ENCODE data around the gene WRAP73. TPM values are rescaled to one million over a fixed set of nuclear protein-coding genes. Genes with fewer than 3 reads are reported as not detected.

The WRAP73 gene
- total and polyA plus RNA-seq, 2 experiments from 2014 or later: 22.6 to 43.3 TPM

DNA sequence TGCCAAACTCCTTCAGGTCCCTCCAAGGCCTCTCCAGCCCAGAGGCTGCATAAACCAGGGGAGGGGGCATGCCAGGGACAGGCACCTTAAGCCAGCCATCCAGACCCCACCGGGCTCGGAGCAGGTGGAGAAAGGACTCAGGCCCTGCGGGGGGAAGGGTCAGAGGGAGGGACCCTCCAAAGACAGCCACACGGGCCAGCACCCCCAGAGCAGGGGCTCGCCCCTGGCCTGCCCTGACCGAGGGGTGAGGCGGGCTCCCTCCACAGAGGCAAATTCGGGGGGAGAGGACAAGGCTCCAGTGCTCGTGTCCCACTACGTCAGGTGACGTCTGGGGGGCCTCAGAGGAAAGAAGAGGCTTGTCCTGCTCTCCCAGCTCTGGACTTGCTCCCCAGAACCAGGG is 46.7 kb downstream of the WRAP73 start:
- no peak overlapping the region for H3K27ac ChIP-seq (ENCODE audit: low read depth)
- H4K20me1 ChIP-seq (replicated peaks; ENCODE audit: insufficient read depth): no peaks in the 10 kb centered on the region; the same call in 1 of the 2 replicates
- H3K36me3 Mint-ChIP-seq (ENCODE audit: low read depth): no peaks in the 10 kb centered on the region; the same call in 2 of the 3 replicates
- H3K9me3 Mint-ChIP-seq: no peaks in the 10 kb centered on the region
- H3K4me3 ChIP-seq: no peak overlapping the region
- peaks cover 5% of the 10 kb centered on the region; the same call in 2 of the 3 replicates for H3K4me1 Mint-ChIP-seq
- H3K27me3 Mint-ChIP-seq (ENCODE audit: insufficient read depth, low read depth, poor library complexity): peaks cover 2% of the 10 kb centered on the region
- ATAC-seq (no peak), DNase-seq (ENCODE audit: low spot score) (no peak)
- TF ChIP-seq POLR2AphosphoS5 (IDR thresholded peaks at IDR 0.05; ENCODE audit: low read depth) (no peak), EZH2 (IDR thresholded peaks at IDR 0.05; ENCODE audit: low read depth, unreplicated experiment) (no peak), STAT1 (IDR thresholded peaks at IDR 0.05; ENCODE audit: unreplicated experiment) (no peak), ZNF114 (CRISPR knock-in tag; IDR thresholded peaks at IDR 0.05) (no peak), ETS1 (IDR thresholded peaks at IDR 0.05) (no peak), NANOG (IDR thresholded peaks at IDR 0.05; ENCODE audit: borderline replicate concordance) (no peak), JUNB (IDR thresholded peaks at IDR 0.05; ENCODE audit: unreplicated experiment) (no peak), EZH2phosphoT487 (IDR thresholded peaks at IDR 0.05; ENCODE audit: unreplicated experiment) (no peak), CREB1 (CRISPR knock-in tag; IDR thresholded peaks at IDR 0.05; ENCODE audit: low read depth) (no peak), ZNF331 (CRISPR knock-in tag; IDR thresholded peaks at IDR 0.05; ENCODE audit: low read depth) (no peak)
- TF ChIP-seq, protein P1, sequence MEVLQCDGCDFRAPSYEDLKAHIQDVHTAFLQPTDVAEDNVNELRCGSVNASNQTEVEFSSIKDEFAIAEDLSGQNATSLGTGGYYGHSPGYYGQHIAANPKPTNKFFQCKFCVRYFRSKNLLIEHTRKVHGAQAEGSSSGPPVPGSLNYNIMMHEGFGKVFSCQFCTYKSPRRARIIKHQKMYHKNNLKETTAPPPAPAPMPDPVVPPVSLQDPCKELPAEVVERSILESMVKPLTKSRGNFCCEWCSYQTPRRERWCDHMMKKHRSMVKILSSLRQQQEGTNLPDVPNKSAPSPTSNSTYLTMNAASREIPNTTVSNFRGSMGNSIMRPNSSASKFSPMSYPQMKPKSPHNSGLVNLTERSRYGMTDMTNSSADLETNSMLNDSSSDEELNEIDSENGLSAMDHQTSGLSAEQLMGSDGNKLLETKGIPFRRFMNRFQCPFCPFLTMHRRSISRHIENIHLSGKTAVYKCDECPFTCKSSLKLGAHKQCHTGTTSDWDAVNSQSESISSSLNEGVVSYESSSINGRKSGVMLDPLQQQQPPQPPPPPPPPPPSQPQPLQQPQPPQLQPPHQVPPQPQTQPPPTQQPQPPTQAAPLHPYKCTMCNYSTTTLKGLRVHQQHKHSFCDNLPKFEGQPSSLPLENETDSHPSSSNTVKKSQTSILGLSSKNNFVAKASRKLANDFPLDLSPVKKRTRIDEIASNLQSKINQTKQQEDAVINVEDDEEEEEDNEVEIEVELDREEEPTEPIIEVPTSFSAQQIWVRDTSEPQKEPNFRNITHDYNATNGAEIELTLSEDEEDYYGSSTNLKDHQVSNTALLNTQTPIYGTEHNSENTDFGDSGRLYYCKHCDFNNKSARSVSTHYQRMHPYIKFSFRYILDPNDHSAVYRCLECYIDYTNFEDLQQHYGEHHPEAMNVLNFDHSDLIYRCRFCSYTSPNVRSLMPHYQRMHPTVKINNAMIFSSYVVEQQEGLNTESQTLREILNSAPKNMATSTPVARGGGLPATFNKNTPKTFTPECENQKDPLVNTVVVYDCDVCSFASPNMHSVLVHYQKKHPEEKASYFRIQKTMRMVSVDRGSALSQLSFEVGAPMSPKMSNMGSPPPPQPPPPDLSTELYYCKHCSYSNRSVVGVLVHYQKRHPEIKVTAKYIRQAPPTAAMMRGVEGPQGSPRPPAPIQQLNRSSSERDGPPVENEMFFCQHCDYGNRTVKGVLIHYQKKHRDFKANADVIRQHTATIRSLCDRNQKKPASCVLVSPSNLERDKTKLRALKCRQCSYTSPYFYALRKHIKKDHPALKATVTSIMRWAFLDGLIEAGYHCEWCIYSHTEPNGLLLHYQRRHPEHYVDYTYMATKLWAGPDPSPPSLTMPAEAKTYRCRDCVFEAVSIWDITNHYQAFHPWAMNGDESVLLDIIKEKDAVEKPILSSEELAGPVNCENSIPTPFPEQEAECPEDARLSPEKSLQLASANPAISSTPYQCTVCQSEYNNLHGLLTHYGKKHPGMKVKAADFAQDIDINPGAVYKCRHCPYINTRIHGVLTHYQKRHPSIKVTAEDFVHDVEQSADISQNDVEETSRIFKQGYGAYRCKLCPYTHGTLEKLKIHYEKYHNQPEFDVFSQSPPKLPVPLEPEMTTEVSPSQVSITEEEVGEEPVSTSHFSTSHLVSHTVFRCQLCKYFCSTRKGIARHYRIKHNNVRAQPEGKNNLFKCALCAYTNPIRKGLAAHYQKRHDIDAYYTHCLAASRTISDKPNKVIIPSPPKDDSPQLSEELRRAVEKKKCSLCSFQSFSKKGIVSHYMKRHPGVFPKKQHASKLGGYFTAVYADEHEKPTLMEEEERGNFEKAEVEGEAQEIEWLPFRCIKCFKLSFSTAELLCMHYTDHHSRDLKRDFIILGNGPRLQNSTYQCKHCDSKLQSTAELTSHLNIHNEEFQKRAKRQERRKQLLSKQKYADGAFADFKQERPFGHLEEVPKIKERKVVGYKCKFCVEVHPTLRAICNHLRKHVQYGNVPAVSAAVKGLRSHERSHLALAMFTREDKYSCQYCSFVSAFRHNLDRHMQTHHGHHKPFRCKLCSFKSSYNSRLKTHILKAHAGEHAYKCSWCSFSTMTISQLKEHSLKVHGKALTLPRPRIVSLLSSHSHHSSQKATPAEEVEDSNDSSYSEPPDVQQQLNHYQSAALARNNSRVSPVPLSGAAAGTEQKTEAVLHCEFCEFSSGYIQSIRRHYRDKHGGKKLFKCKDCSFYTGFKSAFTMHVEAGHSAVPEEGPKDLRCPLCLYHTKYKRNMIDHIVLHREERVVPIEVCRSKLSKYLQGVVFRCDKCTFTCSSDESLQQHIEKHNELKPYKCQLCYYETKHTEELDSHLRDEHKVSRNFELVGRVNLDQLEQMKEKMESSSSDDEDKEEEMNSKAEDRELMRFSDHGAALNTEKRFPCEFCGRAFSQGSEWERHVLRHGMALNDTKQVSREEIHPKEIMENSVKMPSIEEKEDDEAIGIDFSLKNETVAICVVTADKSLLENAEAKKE (CRISPR knock-in tag; IDR thresholded peaks at IDR 0.05): no peak
- TF ChIP-seq, protein P2, sequence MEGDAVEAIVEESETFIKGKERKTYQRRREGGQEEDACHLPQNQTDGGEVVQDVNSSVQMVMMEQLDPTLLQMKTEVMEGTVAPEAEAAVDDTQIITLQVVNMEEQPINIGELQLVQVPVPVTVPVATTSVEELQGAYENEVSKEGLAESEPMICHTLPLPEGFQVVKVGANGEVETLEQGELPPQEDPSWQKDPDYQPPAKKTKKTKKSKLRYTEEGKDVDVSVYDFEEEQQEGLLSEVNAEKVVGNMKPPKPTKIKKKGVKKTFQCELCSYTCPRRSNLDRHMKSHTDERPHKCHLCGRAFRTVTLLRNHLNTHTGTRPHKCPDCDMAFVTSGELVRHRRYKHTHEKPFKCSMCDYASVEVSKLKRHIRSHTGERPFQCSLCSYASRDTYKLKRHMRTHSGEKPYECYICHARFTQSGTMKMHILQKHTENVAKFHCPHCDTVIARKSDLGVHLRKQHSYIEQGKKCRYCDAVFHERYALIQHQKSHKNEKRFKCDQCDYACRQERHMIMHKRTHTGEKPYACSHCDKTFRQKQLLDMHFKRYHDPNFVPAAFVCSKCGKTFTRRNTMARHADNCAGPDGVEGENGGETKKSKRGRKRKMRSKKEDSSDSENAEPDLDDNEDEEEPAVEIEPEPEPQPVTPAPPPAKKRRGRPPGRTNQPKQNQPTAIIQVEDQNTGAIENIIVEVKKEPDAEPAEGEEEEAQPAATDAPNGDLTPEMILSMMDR (conservative IDR thresholded peaks at IDR 0.05; ENCODE audit: low read depth in 2 of 2): no peak
- TF ChIP-seq, protein P3, sequence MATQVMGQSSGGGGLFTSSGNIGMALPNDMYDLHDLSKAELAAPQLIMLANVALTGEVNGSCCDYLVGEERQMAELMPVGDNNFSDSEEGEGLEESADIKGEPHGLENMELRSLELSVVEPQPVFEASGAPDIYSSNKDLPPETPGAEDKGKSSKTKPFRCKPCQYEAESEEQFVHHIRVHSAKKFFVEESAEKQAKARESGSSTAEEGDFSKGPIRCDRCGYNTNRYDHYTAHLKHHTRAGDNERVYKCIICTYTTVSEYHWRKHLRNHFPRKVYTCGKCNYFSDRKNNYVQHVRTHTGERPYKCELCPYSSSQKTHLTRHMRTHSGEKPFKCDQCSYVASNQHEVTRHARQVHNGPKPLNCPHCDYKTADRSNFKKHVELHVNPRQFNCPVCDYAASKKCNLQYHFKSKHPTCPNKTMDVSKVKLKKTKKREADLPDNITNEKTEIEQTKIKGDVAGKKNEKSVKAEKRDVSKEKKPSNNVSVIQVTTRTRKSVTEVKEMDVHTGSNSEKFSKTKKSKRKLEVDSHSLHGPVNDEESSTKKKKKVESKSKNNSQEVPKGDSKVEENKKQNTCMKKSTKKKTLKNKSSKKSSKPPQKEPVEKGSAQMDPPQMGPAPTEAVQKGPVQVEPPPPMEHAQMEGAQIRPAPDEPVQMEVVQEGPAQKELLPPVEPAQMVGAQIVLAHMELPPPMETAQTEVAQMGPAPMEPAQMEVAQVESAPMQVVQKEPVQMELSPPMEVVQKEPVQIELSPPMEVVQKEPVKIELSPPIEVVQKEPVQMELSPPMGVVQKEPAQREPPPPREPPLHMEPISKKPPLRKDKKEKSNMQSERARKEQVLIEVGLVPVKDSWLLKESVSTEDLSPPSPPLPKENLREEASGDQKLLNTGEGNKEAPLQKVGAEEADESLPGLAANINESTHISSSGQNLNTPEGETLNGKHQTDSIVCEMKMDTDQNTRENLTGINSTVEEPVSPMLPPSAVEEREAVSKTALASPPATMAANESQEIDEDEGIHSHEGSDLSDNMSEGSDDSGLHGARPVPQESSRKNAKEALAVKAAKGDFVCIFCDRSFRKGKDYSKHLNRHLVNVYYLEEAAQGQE (IDR thresholded peaks at IDR 0.05; ENCODE audit: unreplicated experiment): no peak
- peaks cover 10% of the 10 kb centered on the region; the same call in 1 of the 2 replicates for H3K4me1 ChIP-seq (ENCODE audit: insufficient read depth)
- no peaks in the 10 kb centered on the region for H3F3A ChIP-seq (replicated peaks; ENCODE audit: low read depth)
- H3K4me2 ChIP-seq: no peak overlapping the region
- H3K27me3 ChIP-seq (ENCODE audit: insufficient read depth): no peaks in the 10 kb centered on the region
- H3K9me2 ChIP-seq (ENCODE audit: insufficient read depth): no peaks in the 10 kb centered on the region
- H3K27ac Mint-ChIP-seq: no peak overlapping the region
- no peaks in the 10 kb centered on the region for H3K36me3 ChIP-seq (ENCODE audit: insufficient read depth)
- no peak overlapping the region for H2AFZ ChIP-seq
- H3K4me3 Mint-ChIP-seq: no peak overlapping the region
- 0 out of 2 replicates have a peak, but pooled peaks cover 9% of the 10 kb centered on the region for H3K79me2 ChIP-seq (replicated peaks; ENCODE audit: insufficient read depth)

Data from GM23338 (cell line).